Breast epithelium (tissue), 4 donors: ENCODE measurements around the gene NET1. TPM values are rescaled to one million over a fixed set of nuclear protein-coding genes. Genes with fewer than 3 reads are reported as not detected.

Experiments
- DNase-seq, 2 donors: peaks; one replicate each; pipeline ENCODE4 v3.0.0-alpha.2; 2019; ENCODE audit warnings: low spot score in 2 of 2
- H3K27ac ChIP-seq, 2 donors: fragments of 200-600 bp; sonication (generic) in 1 of 2; one replicate each; pipeline ENCODE4 v1.5.1; 2016 to 2019; ENCODE audit warnings: mild to moderate bottlenecking in 1 of 2
- H3K27me3 ChIP-seq, 2 donors: fragments of 200-600 bp; sonication (generic) in 1 of 2; one replicate each; pipeline versions ENCODE4 v1.5.1 to v1.6.0; 2017 to 2019; ENCODE audit warnings: control low read depth in 1 of 2, mild to moderate bottlenecking in 1 of 2
- H3K36me3 ChIP-seq: fragments of 200-600 bp; one replicate; pipeline ENCODE4 v1.5.1; 2019
- H3K4me1 ChIP-seq, 2 donors: fragments of 200-600 bp; sonication (generic); one replicate each; pipeline ENCODE4 v1.5.1; 2016 to 2019; ENCODE audit warnings: control low read depth in 1 of 2
- H3K4me3 ChIP-seq, 3 donors: fragments of 200-600 bp; sonication (generic); 1 replicate in 2 of 3; 2 replicates in 1 of 3; pipeline ENCODE4 v1.5.1; 2016 to 2019; ENCODE audit warnings: mild to moderate bottlenecking in 3 of 3, moderate library complexity in 2 of 3
- H3K9me3 ChIP-seq, 2 donors: fragments of 200-600 bp; sonication (generic) in 1 of 2; one replicate each; pipeline ENCODE4 v1.5.1; 2016 to 2019; ENCODE audit warnings: control low read depth in 1 of 2
- POLR2A ChIP-seq: fragments of 450-650 bp; IDR thresholded peaks from one replicate; pipeline ENCODE4 v1.6.1; 2016; ENCODE audit warnings: antibody characterized with exemption, mild to moderate bottlenecking, moderate library complexity
- POLR2AphosphoS5 ChIP-seq, 3 donors: sonication (generic); formaldehyde crosslinking; IDR thresholded peaks; one replicate each; pipeline ENCODE4 v1.6.1; 2017; ENCODE audit warnings: antibody characterized with exemption in 3 of 3
- intact Hi-C: fragments of 100-400 bp; cut with DNase I; formaldehyde crosslinking; loops from one replicate; pipeline ENCODE4 v1.15.1; 2023; ENCODE audit warnings: low total_unique reads
- total RNA-seq, 3 donors: library from RNA; depleted of rRNA; stranded (reverse); fragments of >200 nt; gene quantifications; one replicate each; pipeline ENCODE4 v1.1.0, GENCODE V29; 2016
- TF ChIP-seq, protein P1 (sequence below), 3 donors: fragments of 450-650 bp; IDR thresholded peaks; one replicate each; pipeline ENCODE4 v1.5.1; 2016 to 2017; ENCODE audit warnings: antibody characterized with exemption in 3 of 3, mild to moderate bottlenecking in 3 of 3, moderate library complexity in 3 of 3

The NET1 gene
- total RNA-seq, 3 donors from 2014 or later: 87.2 to 179 (median 145) TPM

DNA sequence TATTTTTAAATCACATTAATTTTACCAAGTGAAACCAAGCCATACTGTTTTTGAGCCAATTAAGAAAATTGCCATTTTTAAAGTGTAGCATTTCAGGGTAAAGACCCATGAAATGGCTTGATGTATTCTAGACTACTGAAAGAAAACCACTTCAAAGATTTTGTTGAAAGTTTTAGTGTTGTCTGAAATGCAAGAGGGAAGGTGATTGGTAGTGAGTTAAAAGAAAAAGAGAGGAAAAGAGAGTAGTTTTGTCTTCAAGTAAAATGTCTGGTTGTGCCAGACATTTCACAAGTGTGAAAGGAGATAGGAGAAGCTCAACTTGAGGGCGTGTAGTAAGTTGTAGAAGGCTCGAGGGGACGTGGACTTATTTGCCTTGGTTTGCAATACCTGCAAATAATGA, 45.4 kb downstream of the NET1 start:
- no peaks in the 10 kb centered on the region for H3K27me3 ChIP-seq
- DNase-seq: no peak
- intact Hi-C loops: no loop called here
- no peak overlapping the region for H3K4me3 ChIP-seq
- no peak overlapping the region for H3K27ac ChIP-seq
- H3K9me3 ChIP-seq: no peaks in the 10 kb centered on the region
- TF ChIP-seq POLR2AphosphoS5 (IDR thresholded peaks at IDR 0.05) (no peak), POLR2A (no peak)
- TF ChIP-seq, protein P1, sequence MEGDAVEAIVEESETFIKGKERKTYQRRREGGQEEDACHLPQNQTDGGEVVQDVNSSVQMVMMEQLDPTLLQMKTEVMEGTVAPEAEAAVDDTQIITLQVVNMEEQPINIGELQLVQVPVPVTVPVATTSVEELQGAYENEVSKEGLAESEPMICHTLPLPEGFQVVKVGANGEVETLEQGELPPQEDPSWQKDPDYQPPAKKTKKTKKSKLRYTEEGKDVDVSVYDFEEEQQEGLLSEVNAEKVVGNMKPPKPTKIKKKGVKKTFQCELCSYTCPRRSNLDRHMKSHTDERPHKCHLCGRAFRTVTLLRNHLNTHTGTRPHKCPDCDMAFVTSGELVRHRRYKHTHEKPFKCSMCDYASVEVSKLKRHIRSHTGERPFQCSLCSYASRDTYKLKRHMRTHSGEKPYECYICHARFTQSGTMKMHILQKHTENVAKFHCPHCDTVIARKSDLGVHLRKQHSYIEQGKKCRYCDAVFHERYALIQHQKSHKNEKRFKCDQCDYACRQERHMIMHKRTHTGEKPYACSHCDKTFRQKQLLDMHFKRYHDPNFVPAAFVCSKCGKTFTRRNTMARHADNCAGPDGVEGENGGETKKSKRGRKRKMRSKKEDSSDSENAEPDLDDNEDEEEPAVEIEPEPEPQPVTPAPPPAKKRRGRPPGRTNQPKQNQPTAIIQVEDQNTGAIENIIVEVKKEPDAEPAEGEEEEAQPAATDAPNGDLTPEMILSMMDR (IDR thresholded peaks at IDR 0.05): no peak
- H3K4me1 ChIP-seq: peaks cover 0 to 4% of the 10 kb centered on the region in 2 donors
- H3K36me3 ChIP-seq: peaks cover 3% of the 10 kb centered on the region

DNA sequence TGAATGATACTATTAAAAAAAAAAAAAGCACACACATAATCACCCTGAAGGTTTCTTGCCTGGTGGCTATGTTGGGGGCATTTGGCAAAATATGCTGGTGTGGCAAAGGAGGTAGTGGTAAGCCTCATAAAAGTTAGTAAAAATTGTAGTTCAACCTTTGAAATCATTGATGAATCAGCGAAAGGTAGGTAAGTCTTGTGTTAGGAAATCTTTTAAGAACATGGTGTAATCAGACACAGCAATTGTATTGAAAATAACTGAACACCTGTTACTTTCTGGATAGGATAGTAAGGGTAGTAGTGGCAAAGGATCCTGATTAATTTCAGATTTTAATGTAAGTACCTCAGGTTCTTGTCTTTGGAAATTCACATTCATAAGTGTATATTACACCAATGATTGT, 46.1 kb downstream of the NET1 start:
- no peak for DNase-seq
- Histone ChIP-seq H3K36me3 (peaks cover 3% of the 10 kb centered on the region), H3K4me3 (no peak overlapping the region), H3K9me3 (no peaks in the 10 kb centered on the region), H3K27me3 (no peaks in the 10 kb centered on the region), H3K4me1 (peaks cover 0 to 4% of the 10 kb centered on the region in 2 donors), H3K27ac (no peak overlapping the region)
- TF ChIP-seq POLR2AphosphoS5 (IDR thresholded peaks at IDR 0.05): no peak
- TF ChIP-seq, protein P1 (IDR thresholded peaks at IDR 0.05): no peak
- no peak for TF ChIP-seq POLR2A
- intact Hi-C loops: no loop called here

DNA sequence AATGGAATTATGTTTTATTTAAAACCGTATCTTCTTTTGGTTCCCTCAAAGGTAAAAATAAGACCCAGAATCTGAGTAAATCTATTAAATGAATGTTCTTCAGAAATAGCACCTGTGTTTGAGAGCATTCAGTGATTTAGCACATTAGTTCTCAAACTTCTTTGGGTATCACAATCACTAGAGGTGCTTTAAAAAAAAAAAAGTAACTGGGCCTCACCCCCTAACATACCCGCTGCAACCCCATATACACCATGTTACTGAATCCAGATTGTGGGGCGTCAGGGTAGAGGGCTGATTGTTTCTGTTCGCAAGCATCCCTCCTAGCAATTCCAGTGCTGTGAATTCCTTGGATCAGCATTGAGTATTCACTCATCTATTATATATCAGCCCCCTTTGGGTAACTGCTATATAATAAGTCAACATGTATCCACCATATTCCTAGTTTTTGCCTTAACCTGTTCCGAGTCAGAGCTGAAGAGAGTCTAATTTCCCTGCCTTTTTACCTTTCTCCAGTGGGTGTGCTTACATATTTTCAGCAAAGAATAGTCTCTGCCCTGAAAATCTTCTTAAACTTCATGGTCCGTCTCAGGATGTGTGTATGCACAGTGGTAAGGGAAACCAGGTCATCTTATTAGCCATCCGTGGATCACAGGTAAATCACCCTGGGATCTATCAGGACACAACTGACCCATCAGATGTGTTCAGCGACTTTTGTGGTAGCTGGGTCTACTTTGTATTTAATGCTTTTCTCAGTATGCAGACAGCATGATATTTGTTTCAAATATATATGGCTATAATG, 46.8 kb downstream of the NET1 start:
- intact Hi-C loops: no loop called here
- TF ChIP-seq, protein P1 (IDR thresholded peaks at IDR 0.05): no peak
- TF ChIP-seq POLR2A (no peak), POLR2AphosphoS5 (IDR thresholded peaks at IDR 0.05) (no peak)
- DNase-seq: no peak
- H3K9me3 ChIP-seq: no peaks in the 10 kb centered on the region
- H3K4me1 ChIP-seq: peaks cover 0 to 4% of the 10 kb centered on the region in 2 donors
- no peaks in the 10 kb centered on the region for H3K27me3 ChIP-seq
- H3K27ac ChIP-seq: no peak overlapping the region
- peaks cover 3% of the 10 kb centered on the region for H3K36me3 ChIP-seq
- no peak overlapping the region for H3K4me3 ChIP-seq

DNA sequence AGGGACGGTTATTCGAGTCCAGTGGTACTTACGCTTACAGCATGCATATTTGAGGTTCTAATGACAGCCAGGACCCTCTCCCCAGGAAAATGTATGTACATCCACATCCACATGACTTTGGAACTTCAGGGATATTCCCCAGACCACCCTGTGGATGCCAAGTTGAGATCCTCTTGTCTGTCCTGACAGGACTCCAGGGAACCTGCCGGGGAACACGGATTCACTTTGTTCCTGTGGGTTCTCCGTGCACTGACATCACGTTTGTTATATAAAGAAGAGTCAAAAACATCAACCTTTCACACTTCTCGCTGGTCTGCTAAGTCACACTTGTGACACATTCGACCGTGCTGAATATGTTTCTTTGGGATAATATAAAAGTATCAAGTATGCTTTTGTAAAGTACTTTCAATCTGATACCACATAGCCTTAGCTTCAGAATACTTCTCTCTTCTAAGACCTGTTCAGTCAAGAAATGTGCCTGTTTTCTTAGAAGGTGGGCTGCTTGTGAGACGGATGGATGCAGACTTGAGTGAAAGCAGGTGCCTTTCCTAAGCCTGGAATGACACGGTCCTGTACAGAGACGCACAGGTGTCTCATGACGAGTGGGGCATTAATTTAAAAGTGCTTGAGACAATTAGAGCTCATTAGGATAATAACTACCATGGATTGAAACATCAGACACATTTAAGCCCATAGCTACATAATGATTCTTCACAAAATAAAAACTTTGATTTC, 48.3 kb downstream of the NET1 start:
- no peaks in the 10 kb centered on the region for H3K9me3 ChIP-seq
- peaks cover 0 to 4% of the 10 kb centered on the region in 2 donors for H3K4me1 ChIP-seq
- TF ChIP-seq POLR2AphosphoS5 (IDR thresholded peaks at IDR 0.05) (no peak), POLR2A (no peak)
- TF ChIP-seq, protein P1 (IDR thresholded peaks at IDR 0.05): no peak
- no peak for DNase-seq
- no peak overlapping the region for H3K4me3 ChIP-seq
- no peak overlapping the region for H3K27ac ChIP-seq
- intact Hi-C loops: no loop called here
- no peaks in the 10 kb centered on the region for H3K27me3 ChIP-seq
- no peaks in the 10 kb centered on the region for H3K36me3 ChIP-seq

DNA sequence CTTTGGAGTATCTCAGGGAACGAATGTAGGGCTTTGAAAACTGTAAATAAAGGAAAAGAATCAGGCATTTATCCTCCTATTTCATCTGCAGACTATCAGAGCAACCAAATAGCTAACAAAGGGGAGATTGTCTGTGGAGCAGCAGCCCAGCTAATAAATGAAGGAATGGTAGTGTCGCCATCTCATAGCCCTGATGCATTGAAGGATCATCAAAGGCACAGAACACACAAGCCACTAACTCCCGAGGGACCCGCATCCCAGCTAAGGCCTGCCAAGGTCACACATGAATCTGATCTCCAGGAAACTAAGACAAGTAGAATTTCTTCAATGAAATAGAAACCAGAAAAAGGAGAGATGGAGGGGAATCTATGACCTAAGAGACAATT, 48.8 kb downstream of the NET1 start:
- Histone ChIP-seq H3K27ac (no peak overlapping the region), H3K4me3 (no peak overlapping the region), H3K36me3 (no peaks in the 10 kb centered on the region), H3K27me3 (no peaks in the 10 kb centered on the region), H3K9me3 (no peaks in the 10 kb centered on the region), H3K4me1 (peaks cover 2 to 7% of the 10 kb centered on the region in 2 donors)
- DNase-seq: no peak
- intact Hi-C loops: no loop called here
- TF ChIP-seq, protein P1 (IDR thresholded peaks at IDR 0.05): no peak
